Endothelial cell of umbilical vein (primary cell): ENCODE results near the gene PERP.

Experiments
- EZH2 ChIP-seq: IDR thresholded peaks from 2 replicates; pipeline ENCODE4 v1.6.1; 2012; ENCODE audit warnings: borderline replicate concordance, low read depth, mild to moderate bottlenecking, moderate library complexity, low read length, inconsistent platforms; ENCODE audit not compliant: severe bottlenecking
- MYC ChIP-seq: IDR thresholded peaks from one replicate; pipeline ENCODE4 v1.6.1; 2011; ENCODE audit warnings: mild to moderate bottlenecking, low read depth, low read length
- POLR2A ChIP-seq: IDR thresholded peaks from 2 replicates; pipeline ENCODE4 v1.6.1; 2012; ENCODE audit warnings: low read depth, mild to moderate bottlenecking, control low read depth, low read length
- POLR2AphosphoS5 ChIP-seq: IDR thresholded peaks from 2 replicates; pipeline ENCODE4 v1.6.1; 2012; ENCODE audit warnings: low read depth, mild to moderate bottlenecking, control low read depth, low read length, moderate library complexity; ENCODE audit not compliant: insufficient read depth
- TF ChIP-seq, protein P1 (sequence below), 2 donors: IDR thresholded peaks; 1 replicate in 1 of 2; 2 replicates in 1 of 2; pipeline ENCODE4 v1.5.1; 2011; ENCODE audit warnings: low read length in 2 of 2, mild to moderate bottlenecking in 2 of 2, moderate library complexity in 2 of 2, control low read depth in 1 of 2, inconsistent platforms in 1 of 2, low read depth in 1 of 2; ENCODE audit not compliant: insufficient read depth in 1 of 2; ENCODE audit errors: extremely low read depth in 1 of 2

DNA sequence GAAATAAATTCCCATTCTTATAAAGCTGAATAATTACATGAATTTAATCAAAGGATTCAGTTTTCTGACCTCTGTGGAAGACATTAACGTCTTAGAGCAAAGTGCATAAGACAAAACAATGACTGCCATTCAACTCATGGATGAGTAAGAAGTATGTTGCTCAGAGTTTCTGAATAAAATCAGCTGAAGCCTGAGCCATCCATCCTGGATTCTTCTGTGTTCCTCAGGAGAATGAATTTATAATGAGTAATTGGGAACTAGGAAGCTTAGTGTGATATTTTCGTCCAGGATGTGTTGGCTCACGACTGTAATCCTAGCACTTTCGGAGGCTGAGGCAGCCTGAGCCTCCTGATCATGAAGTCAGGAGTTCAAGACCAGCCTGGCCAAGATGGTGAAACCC lies 62.8 kb downstream of the PERP start:
- no peak for TF ChIP-seq POLR2A
- TF ChIP-seq, protein P1, sequence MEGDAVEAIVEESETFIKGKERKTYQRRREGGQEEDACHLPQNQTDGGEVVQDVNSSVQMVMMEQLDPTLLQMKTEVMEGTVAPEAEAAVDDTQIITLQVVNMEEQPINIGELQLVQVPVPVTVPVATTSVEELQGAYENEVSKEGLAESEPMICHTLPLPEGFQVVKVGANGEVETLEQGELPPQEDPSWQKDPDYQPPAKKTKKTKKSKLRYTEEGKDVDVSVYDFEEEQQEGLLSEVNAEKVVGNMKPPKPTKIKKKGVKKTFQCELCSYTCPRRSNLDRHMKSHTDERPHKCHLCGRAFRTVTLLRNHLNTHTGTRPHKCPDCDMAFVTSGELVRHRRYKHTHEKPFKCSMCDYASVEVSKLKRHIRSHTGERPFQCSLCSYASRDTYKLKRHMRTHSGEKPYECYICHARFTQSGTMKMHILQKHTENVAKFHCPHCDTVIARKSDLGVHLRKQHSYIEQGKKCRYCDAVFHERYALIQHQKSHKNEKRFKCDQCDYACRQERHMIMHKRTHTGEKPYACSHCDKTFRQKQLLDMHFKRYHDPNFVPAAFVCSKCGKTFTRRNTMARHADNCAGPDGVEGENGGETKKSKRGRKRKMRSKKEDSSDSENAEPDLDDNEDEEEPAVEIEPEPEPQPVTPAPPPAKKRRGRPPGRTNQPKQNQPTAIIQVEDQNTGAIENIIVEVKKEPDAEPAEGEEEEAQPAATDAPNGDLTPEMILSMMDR (IDR thresholded peaks at IDR 0.05; ENCODE audit: extremely low read depth in 1 of 2, insufficient read depth in 1 of 2, low read depth in 1 of 2, low read length in 2 of 2) = no peak
- no peak for TF ChIP-seq EZH2
- no peak for TF ChIP-seq POLR2AphosphoS5
- no peak for TF ChIP-seq MYC
